Left forelimb (tissue), 1 donor: ENCODE measurements around the gene SLC35F2.
A peak's percentile ranks its signal among the peaks of the same experiment; 100 is the strongest.
"Not testable (repeated sequence)": the region's sequence is repeated elsewhere in the genome, so short reads cannot be mapped to it uniquely, and the experiment has no call there.

Experiments used
- DNase-seq: peaks from one replicate; pipeline ENCODE4 v3.0.0-alpha.2; 2018; ENCODE audit warnings: low spot score

SLC35F2 gene

GRCh38 chr11:107858217-107859070 lies at the start of gene SLC35F2:
SLC35F2 (minus strand) TSS chr11:107858787; CDS start chr11:107858767, 20 bp downstream.
- DNase-seq, result peak; percentile 70

GRCh38 chr11:107908211-107908610 lies 49.6 kb upstream of the SLC35F2 start:
- DNase-seq, result no peak

- no peak for DNase-seq
Observed at GRCh38 chr11:107898270-107898669, 39.7 kb upstream of the SLC35F2 start.

DNA sequence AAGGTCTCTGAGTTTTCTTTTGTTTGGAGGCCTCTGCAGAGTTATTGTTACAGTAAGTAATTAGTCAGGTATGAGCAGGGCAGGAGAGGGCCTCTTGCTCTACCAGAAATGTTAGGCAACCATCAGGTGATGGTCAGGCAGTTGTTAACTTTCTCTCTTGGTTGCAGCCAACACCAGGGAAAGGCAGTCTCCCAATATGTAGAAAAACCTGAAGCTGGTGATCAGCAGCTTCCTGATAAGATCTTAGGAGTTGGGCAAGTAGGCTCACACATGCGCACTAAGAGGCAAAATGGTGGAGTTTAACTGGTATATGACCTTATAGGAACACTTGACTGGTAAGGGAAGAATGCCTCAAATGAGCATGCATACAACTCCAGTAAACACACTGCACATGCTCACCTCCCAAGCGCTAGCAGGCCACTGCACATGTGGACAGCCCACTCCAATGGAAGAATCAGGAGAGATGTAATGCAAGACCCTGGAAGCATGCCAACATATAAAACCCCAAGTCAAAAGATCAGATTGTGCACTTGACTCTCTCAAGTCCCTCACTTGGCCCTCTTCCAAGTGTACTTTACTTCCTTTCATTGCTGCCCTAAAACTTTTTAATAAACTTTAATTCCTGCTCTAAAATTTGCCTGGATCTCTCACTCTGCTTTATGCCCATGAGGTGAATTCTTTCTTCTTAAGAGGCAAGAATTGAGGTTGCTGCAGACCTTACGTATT lies 23.7 kb upstream of the SLC35F2 start:
- no peak for DNase-seq

DNA sequence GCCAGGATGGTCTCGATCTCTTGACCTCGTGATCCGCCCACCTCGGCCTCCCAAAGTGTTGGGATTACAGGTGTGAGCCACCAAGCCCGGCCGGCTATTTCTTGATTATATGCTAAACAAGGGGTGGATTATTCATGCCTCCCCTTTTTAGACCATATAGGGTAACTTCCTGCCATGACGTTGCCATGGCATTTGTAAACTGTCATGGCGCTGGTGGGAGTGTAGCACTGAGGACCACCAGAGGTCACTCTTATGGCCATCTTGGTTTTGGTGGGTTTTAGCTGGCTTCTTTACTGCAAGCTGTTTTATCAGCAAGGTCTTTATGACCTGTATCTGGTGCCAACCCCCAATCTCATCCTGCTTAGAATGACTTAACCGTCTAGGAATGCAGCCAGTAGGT lies 22.9 kb upstream of the SLC35F2 start:
- DNase-seq, result not testable (repeated sequence)

- no peak for DNase-seq
Observed at GRCh38 chr11:107876141-107876540, 17.6 kb upstream of the SLC35F2 start.

DNA sequence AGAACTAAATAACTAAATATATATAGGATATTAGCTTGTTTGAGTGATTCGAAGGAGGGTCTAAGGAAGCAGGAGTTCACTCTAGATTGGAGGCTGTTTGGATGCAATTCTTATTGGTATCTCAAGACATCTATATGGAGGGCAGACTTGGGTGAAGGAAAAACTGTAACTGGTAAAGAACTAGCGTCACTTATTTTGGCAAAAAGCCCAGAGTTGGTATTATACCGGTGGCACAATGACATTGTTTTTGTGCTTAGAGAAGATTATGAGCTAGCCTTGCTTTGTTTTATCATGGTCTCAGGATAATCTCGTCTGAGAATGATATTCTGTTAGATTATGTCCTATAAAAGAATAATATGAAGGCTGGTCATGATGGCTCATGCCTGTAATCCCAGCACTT lies 6.0 kb upstream of the SLC35F2 start:
- no peak for DNase-seq

- no peak for DNase-seq
Observed at GRCh38 chr11:107860688-107861087, 2.1 kb upstream of the SLC35F2 start.

GRCh38 chr11:107860240-107860620 lies 1.6 kb upstream of the SLC35F2 start:
- DNase-seq, result not testable (repeated sequence)

- no peak for DNase-seq
Observed at GRCh38 chr11:107859459-107860239, 1.1 kb upstream of the SLC35F2 start.

DNA sequence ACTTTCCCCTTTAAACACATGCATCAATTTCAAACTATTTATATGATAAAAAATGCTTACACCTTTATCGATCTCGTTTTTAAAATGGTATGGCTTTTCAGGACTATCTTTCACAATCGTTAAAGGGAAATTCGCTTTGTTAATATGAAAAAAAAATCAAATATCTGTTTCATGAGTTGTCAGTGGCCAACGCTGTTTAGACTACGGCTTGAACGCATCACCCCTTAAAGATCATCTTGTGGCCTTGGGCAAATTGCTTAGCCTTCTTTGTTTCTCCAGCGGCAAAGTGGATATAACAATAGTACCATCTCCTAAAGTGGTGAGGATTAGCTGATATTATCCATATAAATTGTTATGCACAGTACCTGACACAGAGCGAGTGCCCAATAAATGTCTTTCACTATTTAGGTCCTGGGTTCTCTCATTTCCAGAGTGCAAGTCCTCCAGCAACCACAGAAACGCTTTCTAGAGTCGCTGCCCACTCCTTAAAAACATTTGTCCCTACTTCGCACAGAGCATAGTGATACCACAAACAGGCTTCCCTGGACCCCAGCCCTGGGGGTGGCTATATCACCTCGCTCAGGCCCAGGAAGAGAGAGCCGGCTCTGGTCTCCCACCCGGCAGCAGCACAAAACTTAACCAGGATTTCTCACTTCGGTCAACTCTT lies 904 bp downstream of the SLC35F2 start:
- no peak for DNase-seq

- DNase-seq, result no peak
Observed at GRCh38 chr11:107856981-107857517, 1.5 kb downstream of the SLC35F2 start.

- DNase-seq, result no peak
Observed at GRCh38 chr11:107856180-107856980, 2.2 kb downstream of the SLC35F2 start.

- no peak for DNase-seq
Observed at GRCh38 chr11:107853070-107853469, 5.5 kb downstream of the SLC35F2 start.

DNA sequence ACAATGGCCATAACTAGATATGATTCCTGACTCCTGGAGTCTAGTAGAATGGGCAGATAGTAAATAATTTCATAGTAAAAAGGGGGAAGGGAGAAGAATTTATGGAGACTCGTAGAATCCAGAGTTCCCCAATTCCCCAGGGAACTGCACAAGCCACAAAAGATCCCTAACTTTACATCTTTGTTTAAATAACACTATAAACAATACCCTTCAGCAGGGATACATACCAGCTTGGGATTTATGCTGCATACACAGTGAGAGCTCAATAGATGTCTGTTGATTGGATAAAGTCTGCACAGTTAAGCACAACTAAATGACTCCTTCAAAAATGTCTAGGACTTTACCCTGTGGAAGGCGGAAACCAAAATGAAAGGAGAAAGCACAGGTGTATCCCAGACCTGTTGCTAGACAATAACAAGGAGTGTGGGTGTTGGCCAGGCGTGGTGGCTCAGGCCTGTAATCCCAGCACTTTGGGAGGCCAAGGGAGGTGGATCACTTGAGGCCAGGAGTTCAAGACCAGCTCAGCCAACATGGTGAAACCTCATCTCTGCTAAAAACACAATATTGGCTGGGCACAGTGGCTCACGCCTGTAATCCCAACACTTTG lies 6.8 kb downstream of the SLC35F2 start:
- DNase-seq, result no peak

- DNase-seq, result no peak
Observed at GRCh38 chr11:107849790-107850189, 8.8 kb downstream of the SLC35F2 start.

DNA sequence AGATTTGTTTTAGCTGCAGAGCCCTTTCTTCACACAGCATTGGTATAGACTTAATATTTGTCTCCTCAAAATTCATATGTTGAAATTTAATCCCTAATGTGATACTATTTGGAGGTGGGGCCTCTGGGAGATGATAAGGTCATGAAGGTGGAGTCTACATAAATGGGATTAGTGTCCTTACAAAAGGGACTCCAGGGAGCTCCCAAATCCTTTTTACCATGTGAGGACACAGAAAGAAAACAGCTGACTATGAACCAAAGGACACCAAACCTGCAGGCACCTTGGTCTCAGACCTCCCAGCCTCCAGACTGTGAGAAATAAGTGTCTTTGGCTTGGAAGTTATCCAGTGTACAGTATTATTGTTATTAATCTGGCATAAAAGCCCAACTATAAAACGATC lies 10.2 kb downstream of the SLC35F2 start:
- no peak for DNase-seq

DNA sequence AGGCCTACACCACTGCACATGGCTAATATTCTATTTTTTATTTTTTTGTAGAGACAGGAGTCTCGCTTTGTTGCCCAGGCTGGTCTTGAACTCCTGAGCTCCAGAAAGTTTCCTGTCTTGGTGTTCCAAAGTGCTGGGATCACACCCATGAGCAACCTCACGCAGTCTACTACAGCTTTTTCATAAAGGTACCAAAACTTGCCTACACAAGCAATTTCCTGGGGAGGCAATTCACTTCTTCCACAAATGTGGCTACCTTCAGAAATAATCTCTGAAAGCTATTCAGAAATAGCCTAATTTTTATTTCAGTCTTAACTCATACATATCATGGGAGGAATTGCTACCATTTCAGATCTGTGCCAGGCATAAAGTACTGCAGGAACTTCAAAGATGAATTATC lies 11.4 kb downstream of the SLC35F2 start:
- no peak for DNase-seq

DNA sequence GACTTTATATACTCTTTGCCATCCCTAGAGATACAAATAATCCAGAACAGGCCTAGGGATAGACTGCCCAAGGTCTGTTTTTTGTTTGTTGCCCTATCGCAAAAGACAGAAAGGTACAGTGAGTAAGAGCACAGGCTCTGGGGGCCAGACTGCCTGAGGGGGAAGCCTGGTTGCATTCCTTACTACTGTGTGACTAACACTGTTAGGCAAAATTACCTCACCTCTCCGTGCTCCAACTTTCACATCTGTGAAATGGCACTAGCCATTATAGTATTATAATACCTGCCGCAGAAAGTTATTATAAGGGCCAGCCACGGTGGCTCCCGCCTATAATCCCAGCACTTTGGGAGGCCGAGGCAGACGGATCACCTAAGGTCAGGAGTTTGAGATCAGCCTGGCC lies 14.5 kb downstream of the SLC35F2 start:
- DNase-seq, result no peak

GRCh38 chr11:107842412-107843100 lies 16.0 kb downstream of the SLC35F2 start:
- no peak for DNase-seq
